Measurements from ENCODE around the gene CCDC146.

GRCh38 chr7:77258014-77258413, 135.6 kb downstream of the CCDC146 start:
- TF ChIP-seq CTCF (IDR thresholded peaks at IDR 0.05) (no peak), EP300 (IDR thresholded peaks at IDR 0.05) (no peak), POLR2AphosphoS5 (IDR thresholded peaks at IDR 0.05) (no peak)

Measured in upper lobe of left lung (tissue), 4 donors.